D721Med (cell line): ENCODE results near the gene DCPS.

Experiments used
- DNase-seq: peaks from one replicate; pipeline ENCODE4 v3.0.0; 2011; ENCODE audit warnings: low spot score; ENCODE audit not compliant: insufficient read length
- FAIRE-seq: peaks from 2 replicates; lab custom pipeline; 2011; peaks lifted over from hg19 to GRCh38; lab: Jason Lieb, UNC
- TF ChIP-seq, protein P1 (sequence below): IDR thresholded peaks from 2 replicates; pipeline ENCODE4 v1.5.1; 2012; ENCODE audit warnings: mild to moderate bottlenecking, control low read depth; ENCODE audit not compliant: insufficient read depth; ENCODE audit errors: missing control alignments

Gene DCPS

DNA sequence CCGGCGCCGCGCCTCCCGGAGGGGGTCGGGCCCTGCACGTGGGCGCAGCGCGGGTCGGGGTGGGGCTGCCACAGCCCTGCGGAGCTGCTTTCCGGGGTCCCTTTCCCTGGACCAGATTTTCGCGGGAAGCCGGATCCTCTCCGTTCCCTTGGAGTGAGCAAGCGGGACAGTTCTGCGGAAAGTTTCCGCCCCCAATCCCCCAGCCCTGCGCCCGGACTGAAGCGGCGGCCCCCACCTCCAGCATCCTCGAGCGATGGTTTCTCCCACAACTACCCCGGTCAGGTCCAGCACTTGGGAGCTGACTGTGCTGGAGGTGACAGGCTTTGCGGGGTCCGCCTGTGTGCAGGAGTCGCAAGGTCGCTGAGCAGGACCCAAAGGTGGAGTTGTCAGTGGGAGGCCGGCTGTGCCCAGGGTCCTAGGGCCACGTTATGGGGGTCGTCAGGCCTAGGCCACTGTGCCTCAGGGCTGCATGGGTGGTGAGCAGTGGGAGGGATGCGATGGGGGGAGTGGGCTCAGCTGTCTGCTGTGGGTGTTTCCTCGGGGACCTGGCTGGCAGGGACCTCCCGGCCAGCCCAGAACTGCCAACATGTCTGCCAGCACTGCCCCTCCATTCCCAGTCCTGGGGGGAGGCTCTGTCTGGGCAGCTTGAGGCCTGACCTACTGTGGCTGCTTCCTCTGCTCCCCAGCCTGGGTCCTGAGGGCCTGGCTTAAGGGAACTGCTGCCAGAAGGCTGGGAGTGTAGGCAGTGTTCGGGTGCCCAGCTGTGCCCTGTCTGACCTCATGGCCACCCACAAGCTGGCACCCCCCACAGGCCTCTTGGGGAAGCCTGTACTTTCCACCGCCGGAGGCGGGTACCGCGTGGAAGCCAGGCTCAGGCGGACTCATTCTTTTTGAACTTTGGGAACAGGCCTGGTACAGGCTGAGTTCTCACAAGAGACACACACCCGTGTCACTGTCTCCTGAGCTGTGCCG is 52.4 kb downstream of the DCPS start:
- FAIRE-seq, result no peak
- DNase-seq, result no peak
- TF ChIP-seq, protein P1, sequence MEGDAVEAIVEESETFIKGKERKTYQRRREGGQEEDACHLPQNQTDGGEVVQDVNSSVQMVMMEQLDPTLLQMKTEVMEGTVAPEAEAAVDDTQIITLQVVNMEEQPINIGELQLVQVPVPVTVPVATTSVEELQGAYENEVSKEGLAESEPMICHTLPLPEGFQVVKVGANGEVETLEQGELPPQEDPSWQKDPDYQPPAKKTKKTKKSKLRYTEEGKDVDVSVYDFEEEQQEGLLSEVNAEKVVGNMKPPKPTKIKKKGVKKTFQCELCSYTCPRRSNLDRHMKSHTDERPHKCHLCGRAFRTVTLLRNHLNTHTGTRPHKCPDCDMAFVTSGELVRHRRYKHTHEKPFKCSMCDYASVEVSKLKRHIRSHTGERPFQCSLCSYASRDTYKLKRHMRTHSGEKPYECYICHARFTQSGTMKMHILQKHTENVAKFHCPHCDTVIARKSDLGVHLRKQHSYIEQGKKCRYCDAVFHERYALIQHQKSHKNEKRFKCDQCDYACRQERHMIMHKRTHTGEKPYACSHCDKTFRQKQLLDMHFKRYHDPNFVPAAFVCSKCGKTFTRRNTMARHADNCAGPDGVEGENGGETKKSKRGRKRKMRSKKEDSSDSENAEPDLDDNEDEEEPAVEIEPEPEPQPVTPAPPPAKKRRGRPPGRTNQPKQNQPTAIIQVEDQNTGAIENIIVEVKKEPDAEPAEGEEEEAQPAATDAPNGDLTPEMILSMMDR, result no peak

DNA sequence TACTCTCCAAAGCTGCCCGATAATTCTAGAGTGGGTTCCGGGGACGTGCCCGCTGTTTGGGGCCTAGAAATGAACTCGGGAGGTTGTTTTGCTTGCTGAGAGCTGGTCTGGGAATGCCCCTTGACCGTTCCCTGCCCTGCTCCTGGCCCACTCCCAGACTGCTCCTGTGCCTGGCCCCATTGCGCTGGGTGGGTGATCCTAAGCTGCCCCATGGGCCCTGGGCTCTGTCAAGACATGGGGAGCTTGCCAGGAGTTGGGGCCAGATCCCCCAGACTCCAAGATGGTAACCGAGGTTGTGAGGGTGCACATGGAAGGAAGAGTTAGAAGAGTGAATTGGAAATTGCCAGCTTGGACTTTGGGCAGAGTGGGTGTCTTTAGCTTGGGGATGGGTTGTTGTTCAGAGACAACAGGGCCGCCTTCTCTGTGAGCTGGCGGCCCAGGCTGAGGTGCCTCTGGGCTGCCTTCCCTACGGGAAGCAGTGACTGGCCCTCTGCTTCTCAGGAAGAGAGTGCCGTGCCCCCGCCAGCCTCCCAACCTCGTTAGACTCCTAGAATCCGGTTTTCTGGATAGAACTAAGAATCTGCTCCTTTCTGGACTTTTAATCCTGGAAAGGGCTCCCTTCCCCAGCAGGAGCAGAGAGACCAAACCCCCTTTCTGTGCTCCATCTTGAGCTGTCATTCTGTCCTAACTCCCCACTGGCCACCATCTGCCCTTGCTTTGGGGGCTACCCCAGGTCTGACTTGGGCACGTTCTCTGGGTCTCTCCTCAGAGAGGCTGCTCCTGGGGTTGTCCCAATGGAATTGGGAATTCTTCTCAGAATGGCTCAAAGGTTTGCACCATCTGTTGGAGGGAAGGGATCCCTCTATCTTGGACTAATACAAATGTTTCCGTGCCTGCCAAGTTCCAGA is 53.4 kb downstream of the DCPS start:
- DNase-seq (no peak), FAIRE-seq (no peak)

DNA sequence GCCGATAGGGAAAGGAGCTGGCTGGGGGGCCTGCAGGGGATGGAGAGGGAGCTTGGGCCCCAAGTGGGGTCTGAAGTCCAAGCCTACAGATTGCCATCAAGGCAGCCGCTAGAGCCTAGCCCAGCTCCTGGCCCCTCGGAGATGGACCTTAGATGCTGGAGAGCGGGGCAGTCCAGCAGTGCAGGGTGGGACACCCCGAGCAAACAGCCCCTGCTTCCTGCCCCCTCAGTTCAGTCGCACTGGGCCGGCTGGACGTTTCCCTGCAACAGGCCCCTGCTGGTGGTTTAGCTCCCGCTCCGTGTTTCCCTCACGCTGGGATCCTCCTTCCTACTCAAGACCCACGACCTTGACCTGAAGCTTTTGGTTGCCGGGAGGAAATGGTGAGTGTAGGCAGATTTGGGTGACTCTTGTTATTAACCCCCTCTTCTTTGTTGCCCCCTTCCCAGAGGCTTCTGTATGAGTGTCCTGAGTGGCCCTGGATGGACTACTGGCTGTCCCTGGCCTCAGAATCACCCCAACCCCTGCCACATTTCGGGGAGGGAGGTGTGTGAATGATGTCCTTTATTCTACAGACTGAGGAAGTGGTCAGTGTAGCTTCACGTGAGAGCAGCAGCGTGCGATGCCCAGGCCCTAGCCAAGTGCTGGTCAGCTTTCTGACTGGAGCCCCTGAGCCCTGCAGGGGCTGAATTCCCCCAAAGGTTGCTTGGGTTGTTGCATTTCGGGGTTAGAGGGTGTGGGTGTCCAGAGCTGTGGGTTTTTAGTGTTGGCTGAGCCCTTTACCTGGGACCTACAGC is 54.3 kb downstream of the DCPS start:
- TF ChIP-seq, protein P1, result no peak
- no peak for FAIRE-seq
- no peak for DNase-seq

More for the DNA sequence above, 53.4 kb downstream of the DCPS start:
- TF ChIP-seq, protein P1, result no peak

DNA sequence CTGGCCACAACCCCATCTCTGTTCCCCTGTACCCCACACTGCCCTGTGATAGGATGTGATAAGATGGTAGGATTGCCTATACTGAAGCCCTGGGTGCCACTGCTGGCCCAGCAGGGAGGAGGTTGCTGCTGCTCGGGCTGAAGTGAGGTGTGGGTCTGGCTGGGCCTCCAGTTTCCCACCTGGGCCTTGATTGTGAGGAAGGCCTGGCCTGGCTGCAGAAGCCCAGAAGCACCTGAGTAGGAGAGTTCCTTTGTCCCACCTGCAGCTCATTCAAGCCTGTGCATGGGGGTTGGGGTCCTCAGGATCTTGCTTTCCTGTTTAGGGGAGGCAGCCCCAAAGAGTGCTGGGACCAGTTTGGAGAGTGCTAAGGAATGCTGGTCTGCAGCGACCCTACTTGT is 54.9 kb downstream of the DCPS start:
- TF ChIP-seq, protein P1, result no peak
- FAIRE-seq, result no peak
- no peak for DNase-seq

DNA sequence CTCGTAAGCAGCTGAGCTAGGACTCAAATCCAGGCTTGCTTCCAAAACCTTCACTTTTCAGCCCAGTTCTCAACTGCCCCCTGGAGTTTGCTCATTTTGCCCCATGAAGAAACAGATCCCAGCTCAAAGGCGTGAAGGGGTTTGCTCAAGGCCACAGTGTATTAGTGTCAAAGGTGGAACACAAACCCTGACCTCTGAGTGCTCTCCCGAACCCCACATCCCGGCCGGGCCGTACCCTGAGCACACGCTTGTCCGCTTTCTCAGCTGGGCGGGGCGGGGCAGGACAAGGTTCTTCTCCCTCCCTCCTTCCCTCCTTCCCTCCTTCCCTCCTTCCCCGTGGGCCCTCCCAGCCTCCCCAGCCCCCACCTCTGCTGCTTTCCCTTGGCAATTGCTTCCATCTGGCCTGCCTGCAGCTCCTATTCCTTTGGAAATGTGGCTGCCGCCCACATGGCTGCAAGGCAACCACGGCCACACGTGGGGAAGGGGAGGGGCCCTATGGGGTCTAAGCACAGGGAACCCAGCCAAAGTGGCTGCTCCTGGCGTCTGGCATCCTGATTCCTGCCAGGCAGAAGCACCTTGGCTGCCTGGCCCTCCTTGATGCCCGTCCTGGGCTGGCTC is 55.7 kb downstream of the DCPS start:
- DNase-seq (no peak), FAIRE-seq (no peak)
- TF ChIP-seq, protein P1, result no peak

DNA sequence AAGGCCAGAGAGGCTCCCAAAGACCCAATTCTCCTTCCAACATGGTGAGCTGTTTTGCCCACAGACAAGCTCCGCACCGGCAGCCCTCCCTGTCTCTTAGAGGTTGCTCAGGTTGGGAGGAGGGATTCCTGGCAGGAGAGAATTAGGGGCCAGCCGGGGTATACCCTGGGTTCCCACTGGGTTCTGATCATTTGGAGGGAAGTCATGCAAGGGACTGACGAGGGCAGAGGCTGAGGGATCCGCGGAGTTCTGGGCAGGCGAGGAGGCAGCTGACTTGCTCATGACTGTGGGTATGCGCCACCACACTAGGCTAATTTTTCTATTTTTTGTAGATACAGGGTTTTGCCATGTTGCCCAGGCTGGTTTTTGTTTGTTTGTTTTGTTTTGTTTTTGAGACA is 56.2 kb downstream of the DCPS start:
- no peak for DNase-seq
- FAIRE-seq, result no peak
- TF ChIP-seq, protein P1, result no peak
